PC-9 (cell line): ENCODE data around the gene UBA7.

ENCODE experiments used
- EZH2 ChIP-seq: fragments of 200-600 bp; sonication (generic); IDR thresholded peaks from 2 replicates; pipeline ENCODE4 v1.8.0; 2017; ENCODE audit warnings: antibody characterized with exemption, low read depth
- TF ChIP-seq, protein P1 (sequence below): fragments of 200-600 bp; sonication (generic); conservative IDR thresholded peaks from 2 replicates; pipeline ENCODE4 v1.6.1; 2017; ENCODE audit warnings: mixed run types, antibody characterized with exemption, mild to moderate bottlenecking, moderate library complexity

GRCh38 chr3:49786357-49787181 lies 27.2 kb downstream of the UBA7 start, which contains the start of gene IP6K1:
- TF ChIP-seq, protein P1, sequence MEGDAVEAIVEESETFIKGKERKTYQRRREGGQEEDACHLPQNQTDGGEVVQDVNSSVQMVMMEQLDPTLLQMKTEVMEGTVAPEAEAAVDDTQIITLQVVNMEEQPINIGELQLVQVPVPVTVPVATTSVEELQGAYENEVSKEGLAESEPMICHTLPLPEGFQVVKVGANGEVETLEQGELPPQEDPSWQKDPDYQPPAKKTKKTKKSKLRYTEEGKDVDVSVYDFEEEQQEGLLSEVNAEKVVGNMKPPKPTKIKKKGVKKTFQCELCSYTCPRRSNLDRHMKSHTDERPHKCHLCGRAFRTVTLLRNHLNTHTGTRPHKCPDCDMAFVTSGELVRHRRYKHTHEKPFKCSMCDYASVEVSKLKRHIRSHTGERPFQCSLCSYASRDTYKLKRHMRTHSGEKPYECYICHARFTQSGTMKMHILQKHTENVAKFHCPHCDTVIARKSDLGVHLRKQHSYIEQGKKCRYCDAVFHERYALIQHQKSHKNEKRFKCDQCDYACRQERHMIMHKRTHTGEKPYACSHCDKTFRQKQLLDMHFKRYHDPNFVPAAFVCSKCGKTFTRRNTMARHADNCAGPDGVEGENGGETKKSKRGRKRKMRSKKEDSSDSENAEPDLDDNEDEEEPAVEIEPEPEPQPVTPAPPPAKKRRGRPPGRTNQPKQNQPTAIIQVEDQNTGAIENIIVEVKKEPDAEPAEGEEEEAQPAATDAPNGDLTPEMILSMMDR, result no peak
- TF ChIP-seq EZH2, result no peak
